Measurements from ENCODE around the gene LSM8. TPM values are rescaled to one million over a fixed set of nuclear protein-coding genes. Genes with fewer than 3 reads are reported as not detected.
"Not testable (repeated sequence)": the region's sequence is repeated elsewhere in the genome, so short reads cannot be mapped to it uniquely, and the experiment has no call there.

LSM8 gene
- total RNA-seq = 10 to 100 TPM; 19.4 to 41.7 (median 26.0) TPM

GRCh38 chr7:118183786-118184564 lies at the start of gene LSM8:
Gene LSM8, plus strand, starts transcription at chr7:118184164. Its CDS starts 60 bp downstream, at chr7:118184224.
- H3K27ac ChIP-seq = peak within 1 kb of the TSS; percentile 94
- TF ChIP-seq POLR2AphosphoS5 (IDR thresholded peaks at IDR 0.05) = peak; percentile 60 to 91 (median 89)
- no peak for TF ChIP-seq CTCF (IDR thresholded peaks at IDR 0.05)
- peak; percentile 30 to 90 for TF ChIP-seq POLR2A (IDR thresholded peaks at IDR 0.05)
- no peak for TF ChIP-seq EP300 (IDR thresholded peaks at IDR 0.05)
- H3K4me1 ChIP-seq = peaks cover 29% of the 10 kb centered on the region
- H3K27me3 ChIP-seq = no peaks in the 10 kb centered on the region
- H3K4me3 ChIP-seq = peak within 1 kb of the TSS; percentile 92
- H3K9me3 ChIP-seq = no peaks in the 10 kb centered on the region
- H3K36me3 ChIP-seq = peaks cover 12% of the 10 kb centered on the region
- WGBS = under 1% methylated on average over 38 of the region's 62 CpGs
- peak; percentile 98 for DNase-seq (ENCODE audit: low spot score in 2 of 2)

GRCh38 chr7:118134420-118134819 lies 49.5 kb upstream of the LSM8 start:
- not testable (repeated sequence) for DNase-seq (ENCODE audit: low spot score in 2 of 2); H3K27ac ChIP-seq; H3K4me1 ChIP-seq; H3K27me3 ChIP-seq; H3K36me3 ChIP-seq; H3K4me3 ChIP-seq; H3K9me3 ChIP-seq

DNA sequence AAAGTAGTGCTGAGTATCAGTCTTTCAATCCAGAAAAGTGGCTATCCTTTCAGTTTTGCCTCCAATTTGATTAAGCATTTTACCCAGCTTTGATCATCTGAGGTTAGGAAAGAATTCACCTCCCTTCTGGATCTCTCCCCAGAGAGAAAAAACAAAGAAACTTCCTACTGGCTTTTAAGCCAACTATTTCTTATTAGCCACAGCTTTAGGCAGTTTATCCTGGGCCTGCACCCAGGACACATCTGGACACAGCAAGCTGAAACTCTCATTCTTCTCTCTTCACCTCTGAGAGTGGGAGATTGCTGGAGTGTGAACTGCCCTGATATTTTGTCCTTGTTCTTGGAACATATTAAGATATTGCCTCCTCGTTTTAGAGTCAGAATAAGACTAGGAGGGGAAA lies 43.5 kb upstream of the LSM8 start:
- Histone ChIP-seq H3K9me3 (no peaks in the 10 kb centered on the region), H3K4me1 (peaks cover 2% of the 10 kb centered on the region), H3K27ac (no peak overlapping the region), H3K27me3 (no peaks in the 10 kb centered on the region), H3K36me3 (no peaks in the 10 kb centered on the region), H3K4me3 (no peak overlapping the region)
- 27% methylated on average over 1 of the region's 1 CpG for WGBS
- no peak for DNase-seq (ENCODE audit: low spot score in 2 of 2)
- TF ChIP-seq POLR2A (IDR thresholded peaks at IDR 0.05) (no peak), POLR2AphosphoS5 (IDR thresholded peaks at IDR 0.05) (no peak), EP300 (IDR thresholded peaks at IDR 0.05) (no peak), CTCF (IDR thresholded peaks at IDR 0.05) (no peak)

- WGBS = 81% methylated on average over 1 of the region's 1 CpG
- Histone ChIP-seq H3K36me3 (no peaks in the 10 kb centered on the region), H3K9me3 (no peaks in the 10 kb centered on the region), H3K4me1 (peaks cover 2% of the 10 kb centered on the region), H3K4me3 (no peak overlapping the region), H3K27ac (no peak overlapping the region), H3K27me3 (no peaks in the 10 kb centered on the region)
- DNase-seq (ENCODE audit: low spot score in 2 of 2) = no peak
- no peak for TF ChIP-seq POLR2AphosphoS5 (IDR thresholded peaks at IDR 0.05)
Measured at GRCh38 chr7:118142012-118142411, 42.0 kb upstream of the LSM8 start.

DNA sequence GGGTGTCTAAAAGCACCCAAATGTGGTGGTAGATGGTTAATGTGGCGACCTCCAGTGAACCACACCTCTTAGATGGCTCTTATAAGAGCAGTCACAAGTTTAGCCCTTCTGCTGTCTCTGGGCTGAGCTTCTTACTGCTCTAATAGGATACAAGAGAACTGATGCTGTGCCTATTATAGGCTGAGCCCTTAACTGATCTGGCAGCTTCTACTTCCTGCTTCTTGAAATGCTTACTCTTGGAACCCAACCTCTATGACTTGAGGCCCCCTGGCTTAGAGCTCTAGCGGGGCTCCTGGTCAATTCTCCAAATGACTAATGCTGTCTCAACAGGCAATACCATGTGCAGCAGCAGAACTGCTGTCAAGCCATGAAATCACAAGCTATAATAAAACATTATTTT lies 35.0 kb upstream of the LSM8 start:
- 49% methylated on average over 2 of the region's 2 CpGs for WGBS
- Histone ChIP-seq H3K27me3 (no peaks in the 10 kb centered on the region), H3K4me1 (no peaks in the 10 kb centered on the region), H3K27ac (no peak overlapping the region), H3K9me3 (no peaks in the 10 kb centered on the region), H3K4me3 (no peak overlapping the region), H3K36me3 (no peaks in the 10 kb centered on the region)
- DNase-seq (ENCODE audit: low spot score in 2 of 2) = no peak
- TF ChIP-seq EP300 (IDR thresholded peaks at IDR 0.05) (no peak), CTCF (IDR thresholded peaks at IDR 0.05) (no peak), POLR2A (IDR thresholded peaks at IDR 0.05) (no peak), POLR2AphosphoS5 (IDR thresholded peaks at IDR 0.05) (no peak)

GRCh38 chr7:118149394-118149793 lies 34.6 kb upstream of the LSM8 start:
- TF ChIP-seq CTCF (IDR thresholded peaks at IDR 0.05) (no peak), EP300 (IDR thresholded peaks at IDR 0.05) (no peak), POLR2A (IDR thresholded peaks at IDR 0.05) (no peak), POLR2AphosphoS5 (IDR thresholded peaks at IDR 0.05) (no peak)
- H3K4me1 ChIP-seq = no peaks in the 10 kb centered on the region

More at GRCh38 chr7:118149394-118149793, 34.6 kb upstream of the LSM8 start:
- no peaks in the 10 kb centered on the region for H3K27me3 ChIP-seq
- no peaks in the 10 kb centered on the region for H3K36me3 ChIP-seq
- 70% methylated on average over 2 of the region's 2 CpGs for WGBS
- no peak overlapping the region for H3K27ac ChIP-seq
- H3K4me3 ChIP-seq = no peak overlapping the region
- no peak for DNase-seq (ENCODE audit: low spot score in 2 of 2)
- no peaks in the 10 kb centered on the region for H3K9me3 ChIP-seq

Measured in suprapubic skin (tissue), 4 donors.